Measurements from ENCODE around the gene RAB11FIP4.
A peak's percentile ranks its signal among the peaks of the same experiment; 100 is the strongest.

Gene RAB11FIP4

GRCh38 chr17:31499771-31500554 lies 108.5 kb downstream of the RAB11FIP4 start:
- no peak for DNase-seq (ENCODE audit: low read depth in 2 of 2)

DNA sequence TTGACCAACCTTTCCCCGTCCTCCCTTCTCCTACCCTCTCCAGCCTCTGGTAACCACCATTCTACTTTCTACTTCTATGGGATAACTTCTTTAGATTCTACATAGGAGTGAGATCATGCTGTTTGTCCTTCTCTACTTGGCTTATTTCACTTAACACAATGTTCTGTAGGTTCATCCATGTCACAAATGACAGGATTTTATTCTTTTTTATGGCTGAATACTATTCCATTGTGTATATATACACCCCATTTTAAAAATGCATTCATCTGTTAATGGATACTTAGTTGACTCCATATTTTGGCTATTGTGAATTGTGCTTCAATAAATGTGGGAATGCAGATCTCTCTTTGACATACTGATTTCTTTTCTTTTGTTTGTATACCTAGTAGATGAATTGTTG lies 115.0 kb downstream of the RAB11FIP4 start:
- DNase-seq (ENCODE audit: low read depth in 2 of 2), result no peak

DNA sequence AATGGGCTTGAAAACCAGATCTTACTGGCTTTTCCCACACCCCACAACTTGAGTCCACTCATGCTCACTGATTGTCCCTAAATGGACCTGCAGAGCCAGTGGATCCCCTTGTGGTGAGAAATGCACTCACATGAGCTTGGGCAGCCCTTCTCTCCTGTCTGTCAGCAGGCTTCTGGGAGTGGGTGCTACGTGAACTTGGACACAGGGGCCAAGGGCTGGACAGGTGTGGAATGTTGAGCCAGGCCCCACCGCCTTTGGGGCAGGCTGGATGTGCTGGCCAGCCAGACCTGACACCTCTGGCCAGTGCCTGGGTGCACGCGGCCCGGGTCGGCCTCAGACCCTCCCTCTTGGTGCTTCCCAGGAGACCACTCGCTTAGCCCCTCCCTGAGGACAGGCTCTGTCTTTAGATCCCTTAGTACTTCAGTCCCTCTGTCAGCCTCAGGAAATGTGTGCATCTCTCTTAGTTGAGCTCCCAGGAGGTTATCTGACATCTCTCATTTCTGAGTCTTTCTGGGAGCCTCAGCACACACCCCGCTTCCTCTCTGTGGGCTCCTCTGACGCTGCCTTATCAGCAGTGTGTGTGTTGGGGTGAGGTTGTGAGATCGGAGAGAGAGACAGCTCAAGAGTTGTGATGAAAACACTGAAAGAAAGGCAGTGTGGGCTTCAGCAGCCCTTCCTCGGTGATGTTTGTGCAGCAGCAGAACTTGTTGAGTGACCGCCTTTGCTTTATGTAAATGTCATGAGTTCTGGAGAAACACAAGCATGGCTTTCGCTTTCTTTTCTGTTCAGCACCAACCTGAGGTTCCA lies 117.0 kb downstream of the RAB11FIP4 start:
- DNase-seq (ENCODE audit: low read depth in 2 of 2), result peak; percentile 38 to 50

DNA sequence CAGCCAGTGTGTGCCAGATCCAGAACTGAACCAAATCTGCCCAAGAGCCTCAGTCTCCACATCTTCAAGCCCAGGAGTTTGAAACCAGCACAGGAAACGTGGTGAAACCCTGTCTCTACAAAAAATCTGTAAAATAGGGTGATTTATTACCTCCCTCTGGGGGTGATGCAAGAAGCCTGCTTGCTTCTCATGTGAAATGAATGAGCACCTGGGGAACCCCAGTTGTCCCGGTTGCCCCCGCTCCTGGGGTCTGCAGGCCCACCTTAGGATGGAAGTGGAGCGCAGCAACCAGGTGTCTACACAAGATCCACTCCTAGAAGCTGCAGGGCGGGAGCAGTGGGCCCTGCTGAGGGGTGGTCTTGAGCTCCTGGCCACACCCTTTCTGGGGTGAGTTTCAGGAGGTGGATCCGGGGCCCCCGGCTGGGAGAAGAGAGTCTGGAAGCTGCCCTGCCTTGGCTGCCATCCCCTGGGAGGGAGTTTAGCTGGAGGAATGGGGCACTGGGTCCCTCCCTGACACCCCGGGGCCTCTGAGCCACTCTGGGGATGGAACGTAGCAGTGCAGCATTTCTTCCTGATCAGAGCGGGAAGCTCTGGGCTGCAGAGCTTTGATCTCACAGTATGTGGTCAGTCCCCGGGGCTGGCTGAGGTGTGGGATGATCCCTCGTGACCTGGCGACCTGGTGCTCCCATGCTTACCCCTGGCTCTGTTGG lies 117.8 kb downstream of the RAB11FIP4 start:
- DNase-seq (ENCODE audit: low read depth in 2 of 2), result no peak

DNA sequence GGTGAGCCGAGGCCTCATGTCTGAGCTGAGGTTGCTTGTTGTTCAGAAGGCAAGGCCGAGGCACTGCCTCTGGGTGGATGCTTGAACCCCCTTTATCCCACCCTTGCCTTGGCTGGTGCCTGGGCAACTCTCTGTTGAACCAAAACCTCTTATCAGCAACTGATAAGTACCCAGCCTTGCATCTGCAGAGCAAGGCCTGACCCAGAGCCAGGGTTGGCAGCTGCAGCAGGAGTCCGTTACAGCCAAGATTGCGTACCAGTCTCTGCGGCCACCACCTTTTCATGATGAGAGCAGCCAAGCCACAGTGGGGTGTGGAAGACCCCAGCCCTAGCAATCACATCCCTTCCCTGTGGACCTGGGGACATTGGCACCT lies 118.3 kb downstream of the RAB11FIP4 start:
- DNase-seq (ENCODE audit: low read depth in 2 of 2), result no peak

- no peak for DNase-seq (ENCODE audit: low read depth in 2 of 2)
These were observed 119.1 kb downstream of the RAB11FIP4 start for GRCh38 chr17:31510308-31511194.

GRCh38 chr17:31511195-31511578 lies 119.7 kb downstream of the RAB11FIP4 start:
- DNase-seq (ENCODE audit: low read depth in 2 of 2), result no peak

GRCh38 chr17:31511580-31511979 lies 120.1 kb downstream of the RAB11FIP4 start:
- no peak for DNase-seq (ENCODE audit: low read depth in 2 of 2)

DNA sequence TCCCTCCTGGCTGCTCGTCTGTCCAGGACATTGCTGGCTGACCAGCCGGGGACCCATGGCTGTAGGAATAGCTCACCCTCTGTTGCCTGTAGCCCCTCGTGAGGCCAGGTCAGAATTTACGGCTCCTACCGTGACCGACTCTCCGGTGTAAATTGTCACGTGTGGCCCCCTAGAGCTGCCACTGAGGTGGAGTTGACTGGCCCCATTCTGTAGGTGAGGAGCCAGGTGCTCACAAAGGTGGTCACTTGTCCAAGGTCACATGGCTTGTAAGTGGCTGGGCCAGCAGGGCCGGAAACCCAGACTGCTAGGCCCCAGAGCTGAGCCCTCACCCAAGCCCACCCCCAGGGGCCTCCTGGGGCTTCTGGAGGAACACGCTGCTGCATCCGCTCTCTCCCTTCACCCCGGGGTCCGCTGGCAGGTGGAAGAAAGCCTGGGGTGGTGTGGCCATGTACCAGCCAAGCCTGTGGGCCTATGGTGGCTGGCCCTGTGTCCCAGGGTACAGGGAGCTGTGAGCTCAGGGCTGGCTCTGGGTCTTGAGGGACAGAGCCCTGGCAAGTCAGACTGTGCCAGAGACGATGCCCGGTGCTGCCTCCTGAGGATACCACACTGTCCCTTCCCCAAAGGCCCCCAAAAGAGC lies 120.7 kb downstream of the RAB11FIP4 start:
- DNase-seq (ENCODE audit: low read depth in 2 of 2), result no peak

- DNase-seq (ENCODE audit: low read depth in 2 of 2), result no peak
These were observed 121.3 kb downstream of the RAB11FIP4 start for GRCh38 chr17:31512796-31513195.

GRCh38 chr17:31513731-31514427 lies 122.4 kb downstream of the RAB11FIP4 start:
- DNase-seq (ENCODE audit: low read depth in 2 of 2), result no peak

DNA sequence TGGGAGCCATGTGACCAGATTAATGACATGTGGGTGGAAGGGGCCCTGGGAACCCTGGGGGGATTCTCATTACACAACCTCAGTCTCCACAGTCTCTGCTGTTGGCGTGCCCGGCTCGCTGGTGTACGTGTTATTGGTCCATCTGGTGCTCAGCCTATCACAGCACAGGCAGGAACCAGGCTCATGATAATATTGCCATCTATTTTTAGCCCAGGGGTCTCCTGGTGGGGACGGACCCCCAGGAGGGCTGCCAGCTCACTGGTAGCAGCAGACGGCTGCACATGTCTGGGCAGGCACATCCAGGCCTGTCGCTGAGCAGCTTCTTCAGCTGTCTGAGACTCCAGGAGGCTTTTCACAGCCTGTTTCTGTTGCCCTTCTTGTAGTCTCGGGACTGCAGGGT lies 123.8 kb downstream of the RAB11FIP4 start:
- no peak for DNase-seq (ENCODE audit: low read depth in 2 of 2)

- DNase-seq (ENCODE audit: low read depth in 2 of 2), result no peak
These were observed 126.0 kb downstream of the RAB11FIP4 start for GRCh38 chr17:31517524-31517923.

- no peak for DNase-seq (ENCODE audit: low read depth in 2 of 2)
These were observed 127.0 kb downstream of the RAB11FIP4 start for GRCh38 chr17:31518478-31518877.

DNA sequence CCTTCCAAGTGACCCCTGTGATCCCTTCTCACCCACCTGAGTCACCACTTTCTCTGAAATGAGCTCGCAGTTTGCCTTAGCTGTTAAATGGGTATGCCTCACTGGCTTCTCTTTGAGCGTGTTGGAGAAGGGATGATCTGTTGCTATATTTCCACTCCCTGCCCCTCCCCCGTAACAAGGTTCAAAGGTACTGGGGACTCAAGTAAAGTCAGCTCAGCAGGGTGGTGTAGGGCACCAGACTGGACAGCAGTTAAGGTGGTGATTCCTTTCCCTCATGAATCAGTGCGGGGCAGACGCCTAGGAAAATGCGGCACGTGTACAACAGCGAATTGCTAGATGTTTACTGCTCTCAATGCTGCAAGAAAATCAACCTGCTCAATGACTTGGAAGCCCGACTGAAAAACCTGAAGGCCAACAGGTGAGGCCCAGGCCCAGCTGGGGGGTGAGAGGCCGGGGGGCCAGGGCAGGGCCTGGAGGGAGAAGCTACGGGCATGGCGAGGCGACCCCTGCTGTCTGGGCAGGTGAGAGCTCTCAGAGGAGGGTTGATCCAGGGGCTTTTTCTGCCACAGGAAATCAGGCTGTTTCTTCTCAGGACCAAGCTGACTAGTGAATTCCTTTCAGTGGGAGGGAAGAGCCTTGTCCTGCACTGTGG lies 130.3 kb downstream of the RAB11FIP4 start:
- no peak for DNase-seq (ENCODE audit: low read depth in 2 of 2)

DNA sequence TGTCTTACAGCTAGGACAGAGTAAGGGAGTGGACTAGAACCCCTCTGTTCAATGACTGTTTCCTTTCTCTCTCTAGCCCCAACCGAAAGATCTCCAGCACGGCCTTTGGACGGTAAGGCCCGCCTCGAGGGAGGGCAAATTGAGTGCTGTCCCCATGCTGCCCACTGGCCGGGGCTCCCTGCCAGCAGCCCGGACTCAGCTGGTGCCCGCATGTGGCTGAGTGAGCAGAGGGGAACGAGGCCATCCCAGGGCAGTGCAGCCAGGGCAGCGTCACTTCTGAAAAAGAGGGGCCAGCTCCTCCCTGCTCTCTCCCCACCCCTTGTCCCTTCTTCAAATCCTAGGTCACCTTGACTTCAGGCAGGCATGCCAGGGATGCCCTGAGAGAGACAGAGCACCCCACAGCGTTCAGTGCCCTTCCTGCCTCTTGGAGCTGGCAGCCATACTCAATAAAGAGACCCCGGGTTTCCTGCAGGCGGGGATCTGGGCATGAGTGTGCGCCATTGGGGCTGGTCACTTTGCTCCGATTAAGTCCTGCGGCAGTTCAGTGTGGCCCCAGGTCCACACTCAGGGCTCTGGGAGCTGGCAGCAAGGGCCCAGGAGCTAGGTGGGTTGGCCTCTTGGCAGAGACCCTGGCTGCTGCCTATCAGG lies 130.9 kb downstream of the RAB11FIP4 start:
- DNase-seq (ENCODE audit: low read depth in 2 of 2), result no peak

DNA sequence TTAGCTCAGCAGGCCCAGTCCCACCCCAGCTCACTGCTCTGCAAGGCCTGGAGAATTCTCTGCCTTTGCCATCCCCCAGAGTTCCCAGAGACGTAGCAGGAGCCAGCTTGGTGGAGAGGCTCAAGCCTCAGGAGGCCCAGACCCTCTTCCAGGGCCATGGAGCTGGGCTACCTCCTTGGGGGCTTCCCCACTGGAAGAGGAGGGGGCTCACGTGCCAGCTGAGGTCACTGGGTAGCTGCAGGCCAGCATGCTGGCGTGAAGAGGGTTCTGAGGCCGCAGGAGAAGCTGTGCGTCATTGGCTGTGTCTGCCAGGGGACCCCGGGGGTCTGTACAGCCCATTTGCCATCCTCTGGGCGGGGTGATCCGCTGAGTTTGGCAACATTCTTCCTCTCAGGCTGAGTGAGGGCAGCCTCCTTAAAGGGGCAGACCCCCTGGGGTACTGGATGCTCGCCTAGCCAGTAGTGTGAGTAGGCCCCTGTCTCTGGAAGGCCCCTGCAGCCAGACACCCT lies 131.6 kb downstream of the RAB11FIP4 start:
- DNase-seq (ENCODE audit: low read depth in 2 of 2), result no peak

GRCh38 chr17:31523862-31524730 lies 132.6 kb downstream of the RAB11FIP4 start:
- no peak for DNase-seq (ENCODE audit: low read depth in 2 of 2)

Data from stimulated activated CD8-positive, alpha-beta memory T cell treated with anti-CD3 and anti-CD28 coated beads, Interleukin-15, amount 100 ng/mL, for 4 hours (primary cell).